Peyer's patch (tissue), 4 donors: ENCODE data around the gene NEK9.

Experiments used
- CTCF ChIP-seq, 6 experiments: fragments of 450-650 bp in 4 of 6; fragments of 200-600 bp in 2 of 6; sonication (generic) in 1 of 6; IDR thresholded peaks; one replicate each; pipeline ENCODE4 v1.5.1; 2017 to 2019; ENCODE audit warnings: antibody characterized with exemption in 6 of 6, mild to moderate bottlenecking in 3 of 6, moderate library complexity in 1 of 6
- POLR2A ChIP-seq, 2 donors: fragments of 450-650 bp; IDR thresholded peaks; one replicate each; pipeline ENCODE4 v1.5.1; 2017; ENCODE audit warnings: antibody characterized with exemption in 2 of 2, mild to moderate bottlenecking in 2 of 2, moderate library complexity in 2 of 2

DNA sequence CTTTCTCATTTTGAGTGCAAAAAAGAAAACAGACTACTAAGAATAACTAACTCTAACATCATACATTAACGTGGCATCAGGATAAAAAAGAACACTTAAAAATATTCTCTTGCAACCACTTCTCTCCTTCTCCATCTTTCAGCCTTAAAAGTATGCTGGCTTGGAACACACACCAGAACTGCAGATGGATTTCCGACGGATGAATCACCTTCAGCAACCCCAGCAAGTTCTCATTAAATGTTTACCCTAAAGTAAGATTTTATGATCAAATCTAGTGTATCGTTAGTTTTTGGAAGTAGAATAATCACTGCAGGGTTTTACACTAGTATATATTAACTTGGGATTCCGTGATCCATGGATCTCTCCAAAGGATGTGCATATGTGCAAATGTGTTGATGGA lies 1.2 kb downstream of the NEK9 start:
- TF ChIP-seq CTCF (IDR thresholded peaks at IDR 0.05) (no peak), POLR2A (IDR thresholded peaks at IDR 0.05) (no peak)
